ENCODE results near the gene ATG5. TPM values are rescaled to one million over a fixed set of nuclear protein-coding genes. Genes with fewer than 3 reads are reported as not detected.

Gene ATG5
- polyA plus RNA-seq, 1 experiment, result 53.9 TPM

GRCh38 chr6:106167096-106167814 is 158.3 kb downstream of the ATG5 start:
- POLR2A ChIA-PET, result no interaction called here

GRCh38 chr6:106165885-106166485 is 159.6 kb downstream of the ATG5 start:
- Histone ChIP-seq H3K27ac (ENCODE audit: low read depth, low read length) (no peak overlapping the region), H3K27me3 (ENCODE audit: control insufficient read depth, insufficient read depth, low read length) (no peaks in the 10 kb centered on the region), H3K9me3 (ENCODE audit: control insufficient read depth, insufficient read depth, low read length) (no peaks in the 10 kb centered on the region), H3K4me3 (ENCODE audit: low read depth, low read length) (no peak overlapping the region)
- CTCF ChIA-PET, result no interaction called here
- POLR2A ChIA-PET, result interaction anchor here (0.7 kb wide), 2 partner anchors 79 to 91 kb away, joined by 7 to 17 read pairs; no protein-coding TSS in a partner anchor
- TF ChIP-seq CTCF (IDR thresholded peaks at IDR 0.05; ENCODE audit: low read depth, low read length), result no peak
- DNase-seq (ENCODE audit: low read depth, low spot score), result peak; percentile 60

More at GRCh38 chr6:106167096-106167814, 158.3 kb downstream of the ATG5 start:
- no peaks in the 10 kb centered on the region for H3K27me3 ChIP-seq (ENCODE audit: control insufficient read depth, insufficient read depth, low read length)
- no peak overlapping the region for H3K4me3 ChIP-seq (ENCODE audit: low read depth, low read length)
- CTCF ChIA-PET, result no interaction called here
- no peak for TF ChIP-seq CTCF (IDR thresholded peaks at IDR 0.05; ENCODE audit: low read depth, low read length)
- H3K27ac ChIP-seq (ENCODE audit: low read depth, low read length), result no peak overlapping the region
- no peak for DNase-seq (ENCODE audit: low read depth, low spot score)
- H3K9me3 ChIP-seq (ENCODE audit: control insufficient read depth, insufficient read depth, low read length), result no peaks in the 10 kb centered on the region

- POLR2A ChIA-PET, result interaction anchor here (0.8 to 1.5 kb wide), 3 partner anchors 18 to 170 kb away, joined by 3 to 6 read pairs (median 5); no protein-coding TSS in a partner anchor
- Histone ChIP-seq H3K9me3 (ENCODE audit: control insufficient read depth, insufficient read depth, low read length) (no peaks in the 10 kb centered on the region; the same call in 1 of the 2 replicates), H3K4me3 (ENCODE audit: low read depth, low read length) (peak overlapping the region; percentile 27), H3K27ac (ENCODE audit: low read depth, low read length) (peak overlapping the region; percentile 90), H3K27me3 (ENCODE audit: control insufficient read depth, insufficient read depth, low read length) (no peaks in the 10 kb centered on the region)
- no peak for TF ChIP-seq CTCF (IDR thresholded peaks at IDR 0.05; ENCODE audit: low read depth, low read length)
- CTCF ChIA-PET, result interaction anchor here (0.7 to 2.6 kb wide), 10 partner anchors 12 to 733 kb away, joined by 3 to 14 read pairs (median 3); partner anchors contain the start of gene PRDM1
- peak; percentile 51 for DNase-seq (ENCODE audit: low read depth, low spot score)
These were observed 161.3 kb downstream of the ATG5 start for GRCh38 chr6:106163966-106164877.

GRCh38 chr6:106163446-106163965 is 162.1 kb downstream of the ATG5 start:
- CTCF ChIA-PET, result interaction anchor here (0.5 to 2.6 kb wide), 13 partner anchors 12 to 732 kb away, joined by 3 to 14 read pairs (median 3); partner anchors contain the start of gene PRDM1

More at GRCh38 chr6:106163446-106163965, 162.1 kb downstream of the ATG5 start:
- Histone ChIP-seq H3K27ac (ENCODE audit: low read depth, low read length) (peak overlapping the region; percentile 90), H3K9me3 (ENCODE audit: control insufficient read depth, insufficient read depth, low read length) (no peaks in the 10 kb centered on the region; the same call in 1 of the 2 replicates), H3K27me3 (ENCODE audit: control insufficient read depth, insufficient read depth, low read length) (no peaks in the 10 kb centered on the region), H3K4me3 (ENCODE audit: low read depth, low read length) (peak overlapping the region; percentile 27)
- peak; percentile 17; the same call in 1 of the 2 replicates for TF ChIP-seq CTCF (IDR thresholded peaks at IDR 0.05; ENCODE audit: low read depth, low read length)
- POLR2A ChIA-PET, result interaction anchor here (0.8 to 1.5 kb wide), 3 partner anchors 19 to 170 kb away, joined by 3 to 6 read pairs (median 5); no protein-coding TSS in a partner anchor
- DNase-seq (ENCODE audit: low read depth, low spot score), result peak; percentile 58
